ENCODE measurements around the gene LARP6.
"Not testable (repeated sequence)": the region's sequence is repeated elsewhere in the genome, so short reads cannot be mapped to it uniquely, and the experiment has no call there.

The LARP6 gene

GRCh38 chr15:70829371-70830166 lies 24.4 kb downstream of the LARP6 start:
- FAIRE-seq = no peak
- TF ChIP-seq POLR2A (IDR thresholded peaks at IDR 0.05; ENCODE audit: low read depth, low read length) = no peak
- DNase-seq (ENCODE audit: insufficient read length, low spot score) = peak; percentile 22

- TF ChIP-seq POLR2A (IDR thresholded peaks at IDR 0.05; ENCODE audit: low read depth, low read length) = no peak
- FAIRE-seq (no peak), DNase-seq (ENCODE audit: insufficient read length, low spot score) (no peak)
These were observed 26.2 kb downstream of the LARP6 start for GRCh38 chr15:70827721-70828120.

DNA sequence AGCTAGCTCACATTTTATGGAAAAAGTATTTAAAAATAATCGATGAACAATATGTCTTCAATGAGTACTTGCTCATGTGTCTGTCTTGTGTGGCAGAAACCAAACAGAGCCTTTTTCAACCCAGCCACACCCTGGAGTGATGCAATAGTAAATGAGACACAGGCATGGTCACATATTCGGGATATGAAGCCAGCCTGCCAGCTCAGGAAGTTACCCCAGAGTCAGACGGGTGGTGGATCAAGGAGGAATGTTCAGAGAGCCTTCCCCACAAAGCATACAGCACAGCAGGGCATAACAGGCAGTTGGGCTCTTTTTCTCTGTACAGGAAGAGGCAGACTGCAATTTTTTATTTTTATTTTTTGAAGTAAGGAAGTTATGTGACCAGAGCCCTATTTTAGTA lies 27.3 kb downstream of the LARP6 start:
- peak; percentile 53 for DNase-seq (ENCODE audit: insufficient read length, low spot score)
- TF ChIP-seq POLR2A (IDR thresholded peaks at IDR 0.05; ENCODE audit: low read depth, low read length) = no peak
- FAIRE-seq = peak; percentile 67

- no peak for TF ChIP-seq POLR2A (IDR thresholded peaks at IDR 0.05; ENCODE audit: low read depth, low read length)
- no peak for DNase-seq (ENCODE audit: insufficient read length, low spot score)
- no peak for FAIRE-seq
These were observed 28.1 kb downstream of the LARP6 start for GRCh38 chr15:70825841-70826240.

DNA sequence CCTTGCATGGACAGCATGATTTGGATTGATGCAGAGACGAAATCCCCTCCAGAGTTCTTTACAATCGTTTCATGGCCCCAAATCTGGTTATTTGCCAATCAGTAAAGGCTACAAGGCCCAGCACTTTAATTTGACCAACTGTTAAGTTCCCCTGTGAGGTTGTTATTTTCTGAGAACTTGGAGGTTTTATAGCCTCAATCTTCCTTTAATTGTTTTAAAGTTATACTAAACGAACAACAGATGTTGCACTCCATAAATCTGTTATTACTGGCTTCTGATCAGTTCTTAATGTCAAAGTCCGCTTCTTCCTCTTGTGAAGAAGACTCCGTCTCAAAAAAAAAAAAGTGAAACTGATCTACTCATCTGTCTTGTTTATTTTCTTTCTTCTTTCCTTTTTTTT lies 30.8 kb downstream of the LARP6 start:
- FAIRE-seq = no peak
- no peak for TF ChIP-seq POLR2A (IDR thresholded peaks at IDR 0.05; ENCODE audit: low read depth, low read length)
- no peak for DNase-seq (ENCODE audit: insufficient read length, low spot score)

GRCh38 chr15:70820214-70820613 lies 33.7 kb downstream of the LARP6 start:
- no peak for FAIRE-seq
- no peak for DNase-seq (ENCODE audit: insufficient read length, low spot score)
- no peak for TF ChIP-seq POLR2A (IDR thresholded peaks at IDR 0.05; ENCODE audit: low read depth, low read length)

DNA sequence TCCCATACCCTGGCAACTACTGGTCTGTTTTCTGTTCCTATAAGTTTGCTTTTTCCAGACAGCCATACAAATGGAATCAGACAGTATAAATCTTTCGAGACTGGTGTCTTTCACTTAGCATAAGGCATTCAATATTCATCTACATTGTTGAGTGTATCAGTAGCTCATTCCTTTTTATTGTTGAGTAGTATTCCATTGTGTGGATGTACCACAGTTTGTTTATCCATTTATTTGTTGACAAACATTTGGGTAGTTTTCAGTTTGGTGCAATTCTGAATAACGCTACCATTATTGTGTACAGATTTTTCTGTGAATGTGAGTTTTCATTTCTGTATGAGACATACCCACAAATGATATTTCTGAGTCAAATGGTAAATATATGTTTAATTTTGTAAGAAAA lies 35.4 kb downstream of the LARP6 start:
- no peak for TF ChIP-seq POLR2A (IDR thresholded peaks at IDR 0.05; ENCODE audit: low read depth, low read length)
- DNase-seq (ENCODE audit: insufficient read length, low spot score) (no peak), FAIRE-seq (no peak)

DNA sequence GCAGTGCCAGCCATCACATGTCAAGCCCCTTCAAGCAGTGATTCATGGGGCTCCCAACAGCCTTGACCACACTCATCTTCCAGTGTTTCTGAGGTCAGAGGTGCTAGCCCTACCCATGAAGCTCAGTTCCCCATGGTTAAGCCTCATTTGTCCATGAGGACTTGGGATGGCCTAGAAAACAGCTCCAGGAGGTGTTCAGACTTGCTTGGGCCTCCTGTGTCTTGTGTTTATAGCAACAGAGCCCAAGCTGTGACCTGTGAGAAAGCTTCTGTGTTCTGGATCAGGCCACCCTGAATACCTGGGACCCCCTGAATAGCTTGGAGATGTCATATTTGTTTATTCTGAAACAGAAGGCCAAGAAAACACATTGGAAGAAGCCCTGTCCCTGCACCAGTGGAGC lies 36.7 kb downstream of the LARP6 start:
- DNase-seq (ENCODE audit: insufficient read length, low spot score) (no peak), FAIRE-seq (no peak)
- no peak for TF ChIP-seq POLR2A (IDR thresholded peaks at IDR 0.05; ENCODE audit: low read depth, low read length)

DNA sequence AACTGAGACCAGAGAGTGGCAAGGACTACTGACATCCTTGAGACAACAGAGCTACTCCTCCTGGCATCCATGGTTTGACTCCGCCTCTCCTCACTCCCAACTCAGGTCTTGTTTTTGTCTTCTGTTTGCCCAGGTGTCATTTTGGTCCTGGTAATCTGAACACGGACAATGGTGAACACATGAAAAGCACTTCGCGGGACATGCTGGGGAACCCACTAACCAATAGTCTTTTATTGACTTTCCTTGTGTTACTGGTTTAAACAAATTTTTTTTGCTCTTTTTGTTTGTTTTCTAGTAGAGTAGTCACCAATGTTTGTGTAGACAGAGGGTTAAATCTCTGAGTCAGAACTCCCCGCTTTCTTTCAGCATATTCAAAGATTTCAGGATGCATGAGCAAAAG lies 38.4 kb downstream of the LARP6 start:
- FAIRE-seq (no peak), DNase-seq (ENCODE audit: insufficient read length, low spot score) (no peak)
- TF ChIP-seq POLR2A (IDR thresholded peaks at IDR 0.05; ENCODE audit: low read depth, low read length) = no peak

DNA sequence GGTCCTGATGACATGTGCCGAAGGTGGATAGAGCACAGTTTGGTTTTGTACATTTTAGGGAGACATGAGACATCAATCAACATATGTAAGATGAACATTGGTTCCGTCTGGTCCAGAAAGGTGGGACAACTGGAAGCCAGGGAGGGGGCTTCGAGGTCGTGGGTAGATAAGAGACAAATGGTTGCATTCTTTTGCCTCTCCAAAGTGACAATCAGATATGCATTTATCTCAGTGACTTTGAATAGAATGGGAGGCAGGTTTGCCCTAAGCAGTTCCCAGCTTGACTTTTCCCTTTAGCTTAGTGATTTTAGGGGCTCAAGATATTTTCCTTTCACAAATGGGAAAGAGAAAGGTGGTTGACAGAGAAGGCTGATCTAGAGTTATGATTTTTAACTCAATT lies 38.9 kb downstream of the LARP6 start:
- FAIRE-seq; DNase-seq (ENCODE audit: insufficient read length, low spot score): not testable (repeated sequence)

- TF ChIP-seq POLR2A (IDR thresholded peaks at IDR 0.05; ENCODE audit: low read depth, low read length) = no peak
- FAIRE-seq = no peak
- DNase-seq (ENCODE audit: insufficient read length, low spot score) = no peak
These were observed 41.1 kb downstream of the LARP6 start for GRCh38 chr15:70812827-70813364.

GRCh38 chr15:70810916-70811578 lies 42.9 kb downstream of the LARP6 start:
- DNase-seq (ENCODE audit: insufficient read length, low spot score) (no peak), FAIRE-seq (no peak)
- no peak for TF ChIP-seq POLR2A (IDR thresholded peaks at IDR 0.05; ENCODE audit: low read depth, low read length)

DNA sequence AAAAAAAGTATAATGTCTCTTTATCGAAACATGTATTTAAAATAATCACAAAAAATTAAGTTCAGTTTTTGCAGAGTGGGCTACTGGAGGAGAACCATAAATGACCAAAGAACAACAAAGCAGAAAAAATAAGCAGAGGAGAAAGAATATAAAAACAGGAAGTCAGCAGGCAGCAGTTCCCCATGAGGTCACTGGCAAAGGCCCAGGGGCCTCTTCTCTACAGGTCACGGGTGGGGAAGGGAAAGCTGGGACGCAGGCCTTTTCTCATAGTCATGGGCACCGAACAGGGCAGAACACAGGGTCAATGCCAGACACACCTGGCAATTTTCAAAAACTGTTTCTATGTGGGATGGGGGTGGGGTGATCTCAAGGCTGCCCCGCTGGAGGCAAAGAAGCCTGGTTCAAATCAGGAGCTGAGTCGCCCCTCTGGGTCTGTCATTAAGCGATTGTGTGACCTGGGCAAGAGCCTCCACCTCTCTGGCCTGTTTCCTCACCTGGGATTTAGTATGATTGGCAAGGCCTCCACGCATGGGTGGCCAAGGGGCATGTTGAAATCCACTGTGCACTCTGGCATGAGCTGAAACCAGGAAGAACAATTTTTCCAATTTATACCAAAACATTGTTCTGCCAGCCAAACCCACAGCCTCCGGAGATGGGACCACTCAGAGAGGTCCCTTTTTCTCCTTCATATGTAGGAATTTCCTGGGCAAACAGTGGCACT lies 46.8 kb downstream of the LARP6 start:
- no peak for DNase-seq (ENCODE audit: insufficient read length, low spot score)
- TF ChIP-seq POLR2A (IDR thresholded peaks at IDR 0.05; ENCODE audit: low read depth, low read length) = no peak
- no peak for FAIRE-seq

DNA sequence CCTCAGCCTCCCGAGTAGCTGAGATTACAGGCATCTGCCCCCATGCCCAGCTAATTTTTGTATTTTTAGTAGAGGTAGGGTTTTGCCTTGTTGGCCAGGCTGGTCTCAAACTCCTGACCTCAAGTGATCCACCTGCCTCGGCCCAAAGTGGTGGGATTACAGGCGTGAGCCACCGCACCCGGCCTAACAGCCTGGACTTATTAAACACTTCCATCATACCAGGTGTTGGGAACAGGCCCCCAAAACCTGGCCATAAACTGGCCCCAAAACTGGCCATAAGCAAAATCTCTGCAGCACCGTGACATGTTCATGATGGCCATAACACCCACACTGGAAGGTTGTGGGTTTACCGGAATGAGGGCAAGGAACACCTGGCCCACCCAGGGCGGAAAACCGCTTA lies 49.6 kb downstream of the LARP6 start:
- not testable (repeated sequence) for FAIRE-seq

More for the DNA sequence above, 49.6 kb downstream of the LARP6 start:
- DNase-seq (ENCODE audit: insufficient read length, low spot score) = not testable (repeated sequence)

All from H54 (cell line).